Measurements from ENCODE around the gene WNK2. TPM values are rescaled to one million over a fixed set of nuclear protein-coding genes. Genes with fewer than 3 reads are reported as not detected.

WNK2 gene
- total RNA-seq, 2 donors from 2014 or later = 0.70 to 1.1 TPM

DNA sequence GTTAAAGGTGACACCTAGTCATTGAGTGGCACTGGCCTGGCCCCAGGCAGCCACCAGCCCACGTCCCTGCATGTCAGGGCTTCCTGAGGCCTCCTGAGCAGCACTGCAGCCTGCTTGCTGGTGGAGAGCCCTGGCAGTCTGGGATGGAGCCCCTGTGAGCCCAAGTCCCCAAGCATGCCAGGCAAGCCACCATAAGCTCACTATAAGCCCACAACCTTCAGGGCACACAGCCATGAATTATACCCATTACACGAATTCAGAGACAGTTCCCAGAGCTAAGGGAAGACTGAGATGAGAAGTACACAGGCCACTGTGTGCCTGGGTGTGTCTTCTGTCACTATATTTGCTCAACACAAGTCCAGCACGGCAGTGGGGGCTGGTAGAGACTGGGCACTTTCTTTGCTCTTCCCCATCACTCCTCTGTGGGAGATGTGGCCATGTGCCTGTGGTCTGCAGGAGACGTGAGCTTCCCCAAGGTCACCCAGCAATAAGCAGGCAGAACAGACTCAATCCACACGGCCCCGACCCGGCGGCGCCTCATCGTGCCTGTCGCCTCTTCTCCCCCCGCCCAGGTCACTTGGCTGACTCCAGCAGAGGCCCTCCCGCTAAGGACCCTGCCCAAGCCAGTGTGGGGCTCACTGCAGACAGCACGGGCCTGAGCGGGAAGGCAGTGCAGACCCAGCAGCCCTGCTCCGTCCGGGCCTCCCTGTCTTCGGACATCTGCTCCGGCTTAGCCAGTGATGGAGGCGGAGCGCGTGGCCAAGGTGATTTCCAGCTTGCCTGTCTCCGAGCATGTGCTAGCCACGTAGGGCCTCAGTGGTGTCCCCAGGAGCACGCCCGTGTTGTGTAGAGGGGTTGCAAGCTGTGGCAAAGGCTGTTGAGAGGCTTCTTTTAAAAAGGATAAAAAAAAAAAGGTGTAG lies 114.8 kb downstream of the WNK2 start:
- H3K4me3 Mint-ChIP-seq = no peak overlapping the region
- H3K27me3 Mint-ChIP-seq (ENCODE audit: low read depth) = no peaks in the 10 kb centered on the region
- no peaks in the 10 kb centered on the region for H3K36me3 Mint-ChIP-seq (ENCODE audit: insufficient read depth in 2 of 2)
- ATAC-seq (replicated peaks in 1 of 2) (no peak), DNase-seq (no peak)
- H3K9me3 Mint-ChIP-seq = no peaks in the 10 kb centered on the region
- no peak overlapping the region for H3K27ac Mint-ChIP-seq
- H3K4me1 Mint-ChIP-seq (ENCODE audit: low read depth) = peaks cover 11% of the 10 kb centered on the region

- no peak for DNase-seq
- Mint-ChIP-seq H3K27me3 (ENCODE audit: low read depth) (no peaks in the 10 kb centered on the region), H3K9me3 (no peaks in the 10 kb centered on the region), H3K27ac (no peak overlapping the region), H3K4me3 (no peak overlapping the region), H3K36me3 (ENCODE audit: insufficient read depth in 2 of 2) (no peaks in the 10 kb centered on the region), H3K4me1 (ENCODE audit: low read depth) (peaks cover 5% of the 10 kb centered on the region)
- ATAC-seq (replicated peaks in 1 of 2) = no peak
Measured at GRCh38 chr9:93299418-93300174, 115.7 kb downstream of the WNK2 start.

GRCh38 chr9:93300175-93300572 lies 116.2 kb downstream of the WNK2 start:
- Mint-ChIP-seq H3K4me3 (no peak overlapping the region), H3K4me1 (ENCODE audit: low read depth) (peaks cover 4% of the 10 kb centered on the region), H3K27ac (no peak overlapping the region), H3K9me3 (no peaks in the 10 kb centered on the region), H3K27me3 (ENCODE audit: low read depth) (no peaks in the 10 kb centered on the region), H3K36me3 (ENCODE audit: insufficient read depth in 2 of 2) (no peaks in the 10 kb centered on the region)
- DNase-seq (no peak), ATAC-seq (replicated peaks in 1 of 2) (no peak)

DNA sequence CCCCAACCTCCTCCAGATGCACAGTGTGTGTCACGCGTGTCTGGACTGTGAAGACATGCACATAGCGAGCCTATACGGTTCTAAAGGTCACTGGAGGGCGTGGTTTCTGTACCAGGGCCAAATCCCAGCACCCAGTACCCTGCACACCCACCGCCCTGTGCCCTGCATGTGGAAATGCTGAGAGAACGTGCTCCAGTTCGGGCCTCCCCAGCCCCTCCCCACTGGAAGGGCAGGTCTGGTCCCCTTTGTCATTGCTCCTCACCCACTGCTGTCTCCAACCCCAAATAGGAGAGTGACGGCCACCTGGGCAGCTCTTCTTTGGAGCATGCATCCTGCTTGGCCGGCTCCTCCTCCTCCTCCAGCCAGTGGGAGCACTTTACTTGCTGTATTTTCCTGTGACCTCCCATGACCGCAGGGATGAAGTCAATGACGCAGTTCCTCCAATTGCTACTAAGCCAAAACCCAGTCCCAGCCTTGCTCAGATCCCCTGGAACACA lies 116.7 kb downstream of the WNK2 start:
- DNase-seq (no peak), ATAC-seq (replicated peaks in 1 of 2) (no peak)
- Mint-ChIP-seq H3K4me1 (ENCODE audit: low read depth) (peaks cover 4% of the 10 kb centered on the region), H3K27ac (no peak overlapping the region), H3K36me3 (ENCODE audit: insufficient read depth in 2 of 2) (no peaks in the 10 kb centered on the region), H3K9me3 (no peaks in the 10 kb centered on the region), H3K4me3 (no peak overlapping the region), H3K27me3 (ENCODE audit: low read depth) (no peaks in the 10 kb centered on the region)

- peaks cover 4% of the 10 kb centered on the region for H3K4me1 Mint-ChIP-seq (ENCODE audit: low read depth)
- no peak for ATAC-seq (replicated peaks in 1 of 2)
- no peak overlapping the region for H3K27ac Mint-ChIP-seq
- DNase-seq = no peak
- H3K36me3 Mint-ChIP-seq (ENCODE audit: insufficient read depth in 2 of 2) = no peaks in the 10 kb centered on the region
- H3K27me3 Mint-ChIP-seq (ENCODE audit: low read depth) = no peaks in the 10 kb centered on the region
- H3K9me3 Mint-ChIP-seq = no peaks in the 10 kb centered on the region
- H3K4me3 Mint-ChIP-seq = no peak overlapping the region
Measured at GRCh38 chr9:93301291-93301811, 117.4 kb downstream of the WNK2 start.

GRCh38 chr9:93301911-93302541 lies 118.1 kb downstream of the WNK2 start:
- no peaks in the 10 kb centered on the region for H3K9me3 Mint-ChIP-seq
- ATAC-seq (replicated peaks in 1 of 2) (peak; percentile 6 to 14), DNase-seq (no peak)
- H3K4me3 Mint-ChIP-seq = no peak overlapping the region
- H3K27me3 Mint-ChIP-seq (ENCODE audit: low read depth) = no peaks in the 10 kb centered on the region
- H3K4me1 Mint-ChIP-seq (ENCODE audit: low read depth) = peaks cover 3% of the 10 kb centered on the region
- H3K36me3 Mint-ChIP-seq (ENCODE audit: insufficient read depth in 2 of 2) = no peaks in the 10 kb centered on the region
- H3K27ac Mint-ChIP-seq = no peak overlapping the region

GRCh38 chr9:93302586-93303257 lies 118.8 kb downstream of the WNK2 start:
- peak; percentile 79 to 86 for ATAC-seq (replicated peaks in 1 of 2)
- Mint-ChIP-seq H3K27ac (no peak overlapping the region), H3K4me1 (ENCODE audit: low read depth) (no peaks in the 10 kb centered on the region), H3K4me3 (no peak overlapping the region), H3K36me3 (ENCODE audit: insufficient read depth in 2 of 2) (no peaks in the 10 kb centered on the region), H3K9me3 (no peaks in the 10 kb centered on the region), H3K27me3 (ENCODE audit: low read depth) (no peaks in the 10 kb centered on the region)
- DNase-seq = peak; percentile 57 to 69

DNA sequence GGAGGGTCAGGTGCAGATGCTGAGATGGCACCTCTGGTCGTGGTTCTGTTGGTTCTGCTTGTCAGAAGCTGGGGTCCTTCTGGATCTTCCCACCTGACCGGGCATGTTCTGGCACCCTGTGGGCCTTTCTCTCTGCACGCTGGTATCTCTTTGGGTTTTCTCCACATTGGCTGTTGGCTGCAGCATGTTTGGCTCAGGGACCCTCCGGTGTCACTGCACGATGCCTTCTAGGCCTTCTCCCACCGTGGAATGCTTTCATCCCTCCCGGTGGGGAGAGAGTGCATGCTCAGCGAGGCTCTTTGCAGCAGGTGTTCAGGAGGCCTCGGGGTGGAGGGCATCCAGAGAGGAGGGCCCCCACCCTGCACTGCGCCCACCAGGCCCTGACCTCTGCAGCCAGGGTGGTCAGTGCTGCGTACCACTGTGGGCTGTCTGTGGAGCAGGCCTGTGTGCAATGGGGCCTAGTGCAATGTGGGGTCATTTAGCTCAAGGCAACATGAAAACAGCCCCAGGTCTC lies 119.4 kb downstream of the WNK2 start:
- Mint-ChIP-seq H3K36me3 (ENCODE audit: insufficient read depth in 2 of 2) (no peaks in the 10 kb centered on the region), H3K4me3 (no peak overlapping the region), H3K27me3 (ENCODE audit: low read depth) (no peaks in the 10 kb centered on the region), H3K4me1 (ENCODE audit: low read depth) (no peaks in the 10 kb centered on the region), H3K9me3 (no peaks in the 10 kb centered on the region), H3K27ac (no peak overlapping the region)
- no peak for ATAC-seq (replicated peaks in 1 of 2)
- DNase-seq = no peak

DNA sequence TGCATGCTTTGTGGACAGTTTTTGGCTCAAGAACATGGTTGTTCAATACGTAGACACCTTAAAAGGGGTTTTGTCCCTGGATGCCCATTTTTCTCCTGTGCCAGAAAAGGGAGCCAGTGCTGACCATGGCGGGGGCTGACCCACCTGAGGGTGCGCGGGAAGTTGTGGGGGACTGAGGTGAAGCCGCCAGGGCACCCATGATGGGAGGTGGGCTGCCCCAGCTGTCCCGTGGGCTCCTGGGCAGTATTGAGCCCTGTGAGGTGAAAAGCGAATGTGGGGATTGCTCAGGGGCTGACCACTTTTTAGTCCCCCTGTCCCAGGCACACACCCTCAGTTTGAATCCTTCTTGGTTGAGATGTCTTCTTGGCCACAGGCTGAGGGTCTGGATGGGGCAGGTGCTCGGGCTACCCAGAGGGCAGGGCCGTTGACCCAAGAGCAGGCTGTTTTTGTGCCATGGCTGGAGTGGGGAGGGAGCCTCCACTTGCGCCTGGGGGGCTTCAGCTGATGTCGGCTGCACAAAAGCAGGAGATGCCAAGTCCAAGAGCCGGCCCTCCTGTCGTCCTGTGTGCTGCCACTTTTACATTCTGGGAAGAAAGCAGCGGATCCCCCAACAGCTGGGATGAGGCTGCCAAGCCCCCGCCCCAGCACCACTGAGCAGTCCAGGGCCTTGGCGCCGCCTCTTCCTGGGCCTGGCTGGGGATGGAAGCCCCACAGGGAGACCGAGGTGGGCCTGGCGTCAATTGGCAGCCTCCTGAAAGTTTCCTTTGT lies 120.1 kb downstream of the WNK2 start:
- no peak for ATAC-seq (replicated peaks in 1 of 2)

DNA sequence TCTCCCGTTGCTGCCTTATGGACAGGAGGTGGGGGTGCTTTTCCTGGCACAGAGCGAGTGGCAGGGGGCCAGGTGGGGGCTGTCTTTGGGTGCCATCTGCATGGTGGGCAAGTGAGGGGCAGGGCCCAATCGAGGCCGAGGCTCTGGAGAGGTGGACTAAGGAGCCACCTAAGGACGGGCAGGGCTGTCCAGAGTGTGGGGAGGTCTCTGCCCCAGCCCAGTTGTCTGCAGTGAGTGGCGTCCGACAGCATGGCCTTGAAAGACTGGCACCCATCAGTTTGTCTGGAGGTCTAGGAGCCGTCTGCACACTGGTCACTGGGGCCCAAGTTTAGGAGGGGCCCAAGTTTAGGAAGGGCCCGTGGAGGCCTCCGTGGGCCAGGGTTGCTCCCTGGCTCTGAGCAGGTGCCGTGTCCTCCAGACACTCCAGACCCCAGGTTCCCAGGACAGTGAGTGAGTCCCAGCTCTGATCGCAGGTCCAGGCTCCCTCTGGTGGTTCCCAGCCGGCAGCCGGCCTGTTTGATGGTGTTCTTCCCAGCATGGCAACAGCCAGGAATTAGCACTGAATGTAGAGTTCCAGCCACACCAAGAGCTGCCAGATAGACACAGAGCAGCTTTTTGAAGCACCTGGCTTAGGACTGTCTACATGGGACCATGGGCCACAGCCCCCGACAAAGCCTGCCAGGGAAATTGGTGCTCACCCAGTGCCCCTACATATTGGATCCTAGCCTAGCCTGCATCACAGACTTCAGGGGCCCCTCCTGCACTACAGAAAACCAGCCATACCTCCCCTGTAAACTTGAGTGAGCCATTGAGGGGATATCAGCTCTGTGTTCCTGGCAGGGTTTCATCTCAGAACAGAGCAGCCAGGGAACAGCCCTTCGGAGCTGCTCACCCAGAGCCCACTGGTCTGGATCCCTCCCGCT lies 120.9 kb downstream of the WNK2 start:
- no peaks in the 10 kb centered on the region for H3K9me3 Mint-ChIP-seq
- no peaks in the 10 kb centered on the region for H3K27me3 Mint-ChIP-seq (ENCODE audit: low read depth)
- H3K36me3 Mint-ChIP-seq (ENCODE audit: insufficient read depth in 2 of 2) = no peaks in the 10 kb centered on the region
- DNase-seq = no peak
- no peaks in the 10 kb centered on the region for H3K4me1 Mint-ChIP-seq (ENCODE audit: low read depth)
- peak in 1 of 2 donors; percentile 25 for ATAC-seq (replicated peaks in 1 of 2)
- H3K27ac Mint-ChIP-seq = no peak overlapping the region
- H3K4me3 Mint-ChIP-seq = no peak overlapping the region

More for the DNA sequence above, 120.1 kb downstream of the WNK2 start:
- H3K4me3 Mint-ChIP-seq = no peak overlapping the region
- H3K9me3 Mint-ChIP-seq = no peaks in the 10 kb centered on the region
- no peaks in the 10 kb centered on the region for H3K4me1 Mint-ChIP-seq (ENCODE audit: low read depth)
- H3K36me3 Mint-ChIP-seq (ENCODE audit: insufficient read depth in 2 of 2) = no peaks in the 10 kb centered on the region
- H3K27ac Mint-ChIP-seq = no peak overlapping the region
- no peak for DNase-seq
- no peaks in the 10 kb centered on the region for H3K27me3 Mint-ChIP-seq (ENCODE audit: low read depth)

GRCh38 chr9:93305497-93306020 lies 121.6 kb downstream of the WNK2 start:
- Mint-ChIP-seq H3K4me3 (no peak overlapping the region), H3K4me1 (ENCODE audit: low read depth) (no peaks in the 10 kb centered on the region), H3K27me3 (ENCODE audit: low read depth) (no peaks in the 10 kb centered on the region), H3K9me3 (no peaks in the 10 kb centered on the region), H3K27ac (no peak overlapping the region), H3K36me3 (ENCODE audit: insufficient read depth in 2 of 2) (no peaks in the 10 kb centered on the region)
- no peak for DNase-seq
- no peak for ATAC-seq (replicated peaks in 1 of 2)
